ENCODE data around the gene BCL11A.
A peak's percentile ranks its signal among the peaks of the same experiment; 100 is the strongest.

BCL11A gene

GRCh38 chr2:60522462-60522861, 31.0 kb downstream of the BCL11A start:
- DNase-seq: no peak

GRCh38 chr2:60521626-60522025, 31.8 kb downstream of the BCL11A start:
- no peak for DNase-seq

- no peak for DNase-seq
Measured at GRCh38 chr2:60520917-60521539, 32.4 kb downstream of the BCL11A start.

DNA sequence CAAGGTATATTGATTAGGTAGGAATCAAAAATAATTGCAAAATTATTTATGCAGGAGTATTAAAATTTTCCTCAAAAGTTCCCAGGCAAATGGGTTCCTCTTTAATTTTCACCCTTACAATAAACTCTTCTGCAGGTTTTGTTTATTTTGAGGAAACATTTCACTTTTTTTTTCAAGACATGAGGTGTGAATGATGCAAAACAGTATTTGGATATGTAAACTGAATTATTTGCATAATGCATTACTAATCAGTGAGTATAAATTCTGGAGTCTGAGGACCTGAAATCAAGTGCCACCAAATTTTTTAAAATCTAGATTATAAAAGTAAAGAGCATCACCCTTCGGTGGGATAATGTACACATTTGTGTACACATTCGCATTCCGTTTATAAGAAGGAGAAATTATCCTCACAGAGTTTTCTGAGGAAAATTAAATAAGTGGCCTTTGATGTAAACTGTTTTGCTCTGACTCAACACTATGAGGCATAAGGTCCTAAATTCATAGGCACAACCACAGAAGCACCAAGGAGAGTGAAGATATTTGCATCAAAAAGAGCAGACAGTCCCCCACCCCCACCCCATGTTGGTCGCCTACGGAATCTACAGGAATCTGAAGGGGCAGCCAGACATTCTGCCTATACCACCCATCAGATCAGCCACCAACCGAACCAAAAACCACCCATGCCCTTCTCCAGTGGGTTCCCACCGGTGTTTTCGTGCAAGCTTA, 33.1 kb downstream of the BCL11A start:
- no peak for DNase-seq

DNA sequence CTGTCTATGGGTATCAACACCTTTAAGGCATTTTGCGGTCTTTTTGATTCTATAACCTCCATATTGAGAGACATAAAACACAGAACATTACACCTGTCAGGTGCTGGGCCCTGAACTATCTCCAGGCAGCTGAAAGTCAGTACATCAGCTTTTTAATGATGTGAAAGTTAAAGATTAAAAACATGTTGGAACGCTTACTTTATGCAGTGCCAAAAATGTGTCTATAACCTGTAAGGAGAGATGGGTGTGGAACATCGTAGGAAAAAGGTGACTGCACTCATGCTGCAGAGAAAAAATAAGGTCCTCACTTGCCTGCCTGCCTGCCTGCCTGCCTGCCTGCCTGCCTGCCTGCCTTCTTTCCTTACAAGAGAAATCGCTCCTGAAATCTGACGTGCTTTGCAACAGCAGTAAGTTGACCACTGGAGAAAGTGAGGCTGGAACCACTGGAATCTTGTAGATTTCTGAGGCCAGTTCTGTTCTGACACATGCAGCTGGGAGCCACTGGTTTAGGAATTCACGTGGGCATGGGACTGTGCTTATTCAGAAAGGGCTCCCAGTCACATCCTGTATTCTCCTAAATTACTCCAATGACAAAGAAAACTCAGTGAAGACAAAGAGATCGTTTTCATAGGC, 34.1 kb downstream of the BCL11A start:
- no peak for DNase-seq

DNA sequence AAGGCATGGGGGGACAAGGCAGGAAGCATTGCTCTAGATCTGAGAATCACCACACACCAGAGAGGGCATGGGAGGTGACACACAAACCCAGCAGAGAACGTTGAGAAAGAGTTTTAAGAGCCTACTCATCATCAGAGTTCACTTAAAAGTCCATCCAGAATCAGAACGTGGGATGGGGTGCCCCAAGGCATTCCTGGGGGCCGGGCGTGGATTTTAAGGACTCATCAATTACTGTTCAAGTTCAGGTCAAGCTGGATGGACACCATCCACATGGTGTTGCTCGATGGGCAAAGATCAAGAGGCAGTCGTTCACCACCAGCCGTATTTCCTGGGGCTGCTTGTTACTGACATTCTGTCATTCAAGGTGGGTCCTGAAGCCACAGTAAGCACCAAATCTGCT, 34.9 kb downstream of the BCL11A start:
- no peak for DNase-seq

DNA sequence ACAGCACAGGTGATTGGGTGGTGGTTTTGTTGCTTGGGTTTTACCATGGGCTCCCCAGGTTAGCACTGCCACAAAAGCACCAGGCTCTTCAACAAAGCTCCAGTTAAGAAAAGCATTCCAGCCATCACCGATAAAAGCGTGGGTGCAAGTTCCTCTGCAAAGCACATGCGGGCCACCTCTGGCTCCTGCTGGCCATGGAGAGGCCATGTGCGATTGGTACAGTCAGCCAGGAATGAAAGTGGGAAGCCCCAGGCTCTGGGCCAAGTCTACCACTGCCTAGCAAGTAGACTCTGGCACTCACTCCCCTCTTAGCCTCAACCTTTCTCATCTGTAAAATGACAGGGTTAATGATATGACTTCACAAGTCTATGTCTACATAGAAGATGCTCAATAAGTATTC, 36.0 kb downstream of the BCL11A start:
- no peak for DNase-seq

DNA sequence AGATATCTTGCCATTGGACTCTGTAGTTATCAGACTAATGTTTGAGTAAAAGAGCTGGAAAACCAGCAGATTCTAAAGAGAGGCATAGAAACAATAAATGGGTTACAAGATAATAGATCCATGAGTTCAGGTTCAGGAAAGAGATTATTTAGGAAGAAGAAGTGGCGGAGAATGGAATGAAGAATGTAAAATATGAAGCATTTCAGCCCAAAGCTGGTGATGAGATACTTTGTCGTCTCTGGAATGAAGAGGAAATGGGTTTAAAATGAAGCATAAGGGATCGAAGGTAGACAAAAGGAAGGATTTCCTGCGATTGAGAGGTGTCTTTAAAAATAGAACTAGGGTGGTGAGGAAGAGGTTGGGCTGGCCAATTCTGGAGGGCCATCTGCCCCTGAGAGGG, 36.6 kb downstream of the BCL11A start:
- DNase-seq: no peak

GRCh38 chr2:60516383-60516811, 37.1 kb downstream of the BCL11A start:
- no peak for DNase-seq

GRCh38 chr2:60515721-60516226, 37.7 kb downstream of the BCL11A start:
- DNase-seq: no peak

GRCh38 chr2:60513996-60514395, 39.5 kb downstream of the BCL11A start:
- DNase-seq: no peak

DNA sequence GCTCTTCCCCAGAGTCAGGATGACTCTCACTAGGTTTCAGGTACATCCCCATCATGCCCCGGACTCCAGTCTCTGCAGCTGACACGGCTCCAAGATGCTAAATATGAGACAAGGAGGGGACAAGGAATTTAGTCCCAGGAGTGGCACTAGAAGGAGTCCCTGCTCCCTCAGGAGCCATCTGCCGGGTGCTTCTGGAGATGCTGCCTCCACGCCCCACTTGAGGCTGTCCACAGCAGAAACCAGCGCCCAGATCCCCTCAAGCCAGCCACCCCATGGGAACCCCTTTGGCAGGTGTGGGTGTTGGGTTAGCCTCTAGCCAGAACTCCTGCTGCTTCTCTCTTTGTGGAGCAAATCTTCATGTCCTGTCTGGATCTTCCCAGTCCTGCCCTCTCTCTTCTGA, 40.3 kb downstream of the BCL11A start:
- no peak for DNase-seq

DNA sequence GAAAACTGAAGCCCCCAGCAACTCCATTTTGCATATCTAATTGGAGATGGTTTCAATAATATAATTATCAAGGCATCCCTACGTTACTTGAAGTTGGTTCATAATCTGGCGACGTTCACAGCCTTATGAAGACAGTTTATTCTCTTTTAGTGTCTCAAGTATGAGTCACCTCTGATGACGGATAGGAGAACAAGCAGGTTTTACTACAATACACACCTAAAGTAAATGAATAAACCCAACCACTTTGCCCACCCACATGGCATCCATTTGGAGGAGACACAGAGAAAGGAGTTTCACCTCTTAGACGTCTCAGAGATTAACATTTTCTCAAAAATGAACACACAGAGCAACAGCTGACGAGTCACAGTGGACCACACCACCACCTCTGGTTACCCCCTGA, 40.8 kb downstream of the BCL11A start:
- no peak for DNase-seq

GRCh38 chr2:60512062-60512622, 41.3 kb downstream of the BCL11A start:
- no peak for DNase-seq

DNA sequence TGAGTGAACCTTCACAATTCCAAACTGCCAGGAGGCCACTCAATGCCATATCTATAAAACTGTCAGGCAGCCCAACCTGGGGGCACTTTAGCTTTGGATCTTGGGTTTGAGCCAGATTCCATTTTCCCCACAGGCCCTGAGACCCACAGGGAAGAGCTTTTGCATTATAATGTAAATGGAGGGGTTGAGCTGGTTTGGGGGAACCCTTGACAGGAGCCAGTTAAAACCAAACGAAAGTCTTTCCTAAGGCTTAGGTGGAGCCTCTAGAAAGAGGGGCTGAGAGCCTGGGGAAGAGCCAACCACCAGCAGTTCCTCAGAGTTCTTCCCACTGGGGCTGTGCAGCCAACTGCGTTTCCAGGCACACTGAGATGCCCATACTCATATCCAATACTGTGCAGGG, 42.7 kb downstream of the BCL11A start:
- no peak for DNase-seq

DNA sequence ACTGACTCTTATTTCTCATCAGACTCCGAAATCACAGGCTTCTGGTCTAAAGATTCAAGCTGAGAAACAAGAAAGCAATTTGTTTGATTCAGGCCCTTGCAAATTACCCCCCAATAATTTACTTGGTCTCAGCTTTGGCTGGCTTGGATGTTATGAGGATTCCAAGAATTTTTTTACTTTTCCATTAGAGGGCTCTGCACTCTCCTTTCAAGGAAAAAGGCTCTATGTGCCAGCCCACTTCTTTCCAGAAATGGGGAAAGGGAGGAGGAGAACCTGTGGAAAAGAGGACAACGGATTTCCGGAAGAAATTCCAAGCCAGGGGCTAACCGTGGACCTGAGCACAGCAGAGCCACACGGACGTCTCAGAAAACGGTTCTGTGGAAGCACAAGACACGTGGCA, 44.4 kb downstream of the BCL11A start:
- DNase-seq: no peak

DNA sequence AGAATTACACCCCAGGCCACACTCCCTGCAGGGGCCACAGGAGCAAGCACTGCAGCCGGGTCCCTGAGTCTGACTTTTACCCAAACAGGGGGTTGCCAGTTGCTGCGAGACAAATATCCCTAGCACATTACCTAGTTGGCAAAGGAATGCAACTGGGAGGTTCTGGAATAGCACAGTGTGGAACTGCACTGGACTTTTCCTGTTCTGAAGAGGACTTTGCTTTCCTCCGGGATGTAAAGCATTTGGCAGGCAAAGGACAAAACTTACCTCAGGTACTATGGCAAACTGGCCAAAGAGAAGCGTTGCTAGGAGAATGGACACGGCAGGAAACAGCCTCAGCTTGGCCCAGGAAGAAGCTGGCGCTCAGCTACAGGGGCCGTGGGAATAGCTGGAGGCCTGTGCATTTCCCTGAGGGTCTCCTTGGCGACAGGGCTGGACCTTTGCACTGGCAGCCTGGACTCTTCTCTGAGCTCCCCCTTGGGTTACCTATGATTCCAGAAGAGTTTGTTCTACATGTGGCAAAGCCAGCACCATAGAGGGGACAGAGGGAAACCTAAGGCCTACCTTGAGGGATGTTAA, 45.0 kb downstream of the BCL11A start:
- no peak for DNase-seq

- peak; percentile 38 for DNase-seq
Measured at GRCh38 chr2:60507211-60507965, 46.1 kb downstream of the BCL11A start.

DNA sequence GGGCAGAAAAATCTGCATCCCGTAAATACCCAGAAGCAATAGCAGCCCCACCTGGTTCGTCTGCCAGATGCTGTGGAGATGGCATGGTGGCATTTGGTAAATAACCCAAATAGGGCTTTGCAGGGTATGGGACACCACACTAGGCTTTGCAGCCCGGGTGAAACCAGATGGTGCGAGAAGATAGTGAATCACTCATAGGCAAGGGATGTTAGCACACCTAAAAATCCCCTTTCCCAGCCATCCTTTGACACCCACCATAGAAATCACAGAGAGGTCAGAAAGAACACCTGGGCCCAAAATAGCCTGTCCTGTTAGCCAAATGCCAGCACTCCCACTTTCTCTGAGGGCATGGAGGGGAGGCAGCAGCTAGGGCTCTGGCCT, 47.6 kb downstream of the BCL11A start:
- DNase-seq: no peak

- no peak for DNase-seq
Measured at GRCh38 chr2:60505240-60505879, 48.1 kb downstream of the BCL11A start.

DNA sequence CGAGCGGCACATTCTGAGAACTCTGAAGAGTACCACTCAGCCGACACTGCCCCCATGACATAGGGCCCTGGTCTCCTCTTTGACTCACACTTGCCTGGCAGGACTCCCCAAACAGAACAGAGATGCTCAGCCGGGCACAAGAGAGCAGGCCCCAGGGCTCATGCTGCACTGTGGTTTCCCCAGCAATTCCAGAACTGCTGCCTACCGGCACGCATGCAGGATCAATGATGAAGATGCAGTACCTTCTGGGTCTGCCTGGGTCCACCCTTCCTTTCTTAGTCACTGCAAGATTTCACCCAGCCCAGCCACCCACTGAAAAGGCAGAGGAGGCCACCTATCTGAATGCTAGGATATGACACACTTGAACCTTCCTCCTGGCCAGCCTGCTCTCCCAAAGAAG, 49.4 kb downstream of the BCL11A start:
- DNase-seq: no peak

GRCh38 chr2:60502144-60502543, 51.3 kb downstream of the BCL11A start:
- no peak for DNase-seq
